ENCODE results near the gene UQCC5. TPM values are rescaled to one million over a fixed set of nuclear protein-coding genes. Genes with fewer than 3 reads are reported as not detected.

Gene UQCC5
- total and polyA plus RNA-seq, 2 experiments from 2014 or later, result 0.32 to 64.2 TPM

- TF ChIP-seq EZH2 (IDR thresholded peaks at IDR 0.05; ENCODE audit: insufficient read depth, poor library complexity, severe bottlenecking) (no peak), EZH2phosphoT487 (IDR thresholded peaks at IDR 0.05; ENCODE audit: insufficient read depth, low read depth) (no peak)
- H2AFZ ChIP-seq, result no peak overlapping the region
- H3K4me3 ChIP-seq, result no peak overlapping the region
- H3K36me3 ChIP-seq (ENCODE audit: low read depth), result peaks cover 19% of the 10 kb centered on the region
- 56 to 66% methylated on average over 6 of the region's 6 CpGs for WGBS, 2 experiments (ENCODE audit: low coverage in 1 of 2, low lambda C conversion rate in 2 of 2, missing lambda C conversion rate in 2 of 2)
- no peaks in the 10 kb centered on the region for H3K9me3 ChIP-seq (ENCODE audit: low read depth)
- peaks cover 24% of the 10 kb centered on the region; the same call in 1 of the 2 replicates for H3F3A ChIP-seq (ENCODE audit: insufficient read depth)
- H3K9me2 ChIP-seq (ENCODE audit: insufficient read depth), result no peaks in the 10 kb centered on the region
- H3K9ac ChIP-seq, result no peak overlapping the region
- H3K4me1 ChIP-seq (ENCODE audit: insufficient read depth), result peaks cover 13% of the 10 kb centered on the region
- in situ Hi-C loops (cut with MboI), result no loop called here
- no peaks in the 10 kb centered on the region for H3K27me3 ChIP-seq (replicated peaks; ENCODE audit: insufficient read depth)
- H3K4me2 ChIP-seq (ENCODE audit: unreplicated experiment), result no peak overlapping the region
- no peak for DNase-seq
- no peak overlapping the region for H3K27ac ChIP-seq
- H4K20me1 ChIP-seq (ENCODE audit: insufficient read depth), result no peaks in the 10 kb centered on the region
- no peaks in the 10 kb centered on the region for H3K79me2 ChIP-seq (ENCODE audit: insufficient read depth)
Observed at GRCh38 chr3:52572221-52572620, 35.8 kb downstream of the UQCC5 start.

GRCh38 chr3:52574056-52574965, 37.9 kb downstream of the UQCC5 start:
- Histone ChIP-seq H3K27me3 (replicated peaks; ENCODE audit: insufficient read depth) (no peaks in the 10 kb centered on the region), H3K9ac (no peak overlapping the region), H3K4me3 (no peak overlapping the region), H3K9me3 (ENCODE audit: low read depth) (no peaks in the 10 kb centered on the region), H3K9me2 (ENCODE audit: insufficient read depth) (no peaks in the 10 kb centered on the region), H3F3A (ENCODE audit: insufficient read depth) (peaks cover 24% of the 10 kb centered on the region; the same call in 1 of the 2 replicates), H3K27ac (no peak overlapping the region), H4K20me1 (ENCODE audit: insufficient read depth) (no peaks in the 10 kb centered on the region), H3K4me1 (ENCODE audit: insufficient read depth) (peaks cover 12% of the 10 kb centered on the region), H3K36me3 (ENCODE audit: low read depth) (peaks cover 33% of the 10 kb centered on the region), H3K79me2 (ENCODE audit: insufficient read depth) (no peaks in the 10 kb centered on the region), H2AFZ (no peak overlapping the region), H3K4me2 (ENCODE audit: unreplicated experiment) (no peak overlapping the region)
- TF ChIP-seq EZH2 (IDR thresholded peaks at IDR 0.05; ENCODE audit: insufficient read depth, poor library complexity, severe bottlenecking), result no peak
- no peak for TF ChIP-seq EZH2phosphoT487 (IDR thresholded peaks at IDR 0.05; ENCODE audit: insufficient read depth, low read depth)
- DNase-seq, result no peak
- in situ Hi-C loops (cut with MboI), result no loop called here
- 94 to 97% methylated on average over 6 of the region's 6 CpGs for WGBS, 2 experiments (ENCODE audit: low coverage in 1 of 2, low lambda C conversion rate in 2 of 2, missing lambda C conversion rate in 2 of 2)

Small RNAs within 50 kb of the gene (small RNA-seq; reads per million reads assigned to genes)
- gene RNU6-856P (ENCODE audit: low read depth, low replicate concordance) (not detected), gene RNU6ATAC16P (ENCODE audit: low read depth, low replicate concordance) (not detected)

Other genes with a start within 250 kb of the UQCC5 start
- gene GLYCTK, start 248.8 kb upstream of the UQCC5 start, total RNA-seq (2014; rRNA removed; shearing (Covaris generic)), result 4.9 and 10.0 TPM in 2 replicates
- 2.5 and 2.7 TPM in 2 replicates for gene GLYCTK, start 248.8 kb upstream of the UQCC5 start, polyA plus RNA-seq (2016; fragmentation: Nextera tagmentation; extraction: Ambion mirVana)
- 4.0 and 7.0 TPM in 2 replicates for gene DNAH1, start 220.3 kb upstream of the UQCC5 start, total RNA-seq (2014; rRNA removed; shearing (Covaris generic))
- gene DNAH1, start 220.3 kb upstream of the UQCC5 start, polyA plus RNA-seq (2016; fragmentation: Nextera tagmentation; extraction: Ambion mirVana), result 0.81 and 0.89 TPM in 2 replicates
- gene BAP1, start 126.6 kb upstream of the UQCC5 start, total RNA-seq (2014; rRNA removed; shearing (Covaris generic)), result 55.4 and 59.8 TPM in 2 replicates
- 16.3 and 19.4 TPM in 2 replicates for gene BAP1, start 126.6 kb upstream of the UQCC5 start, polyA plus RNA-seq (2016; fragmentation: Nextera tagmentation; extraction: Ambion mirVana)
- 5.3 and 5.4 TPM in 2 replicates for gene PHF7, start 125.9 kb upstream of the UQCC5 start, total RNA-seq (2014; rRNA removed; shearing (Covaris generic))
- gene PHF7, start 125.9 kb upstream of the UQCC5 start, polyA plus RNA-seq (2016; fragmentation: Nextera tagmentation; extraction: Ambion mirVana), result 4.7 and 5.6 TPM in 2 replicates
- gene SEMA3G, start 91.5 kb upstream of the UQCC5 start, total RNA-seq (2014; rRNA removed; shearing (Covaris generic)), result not detected in 2 replicates
- 0.06 and 0.21 TPM in 2 replicates for gene SEMA3G, start 91.5 kb upstream of the UQCC5 start, polyA plus RNA-seq (2016; fragmentation: Nextera tagmentation; extraction: Ambion mirVana)
- not detected in 2 replicates for gene TNNC1, start 82.6 kb upstream of the UQCC5 start, total RNA-seq (2014; rRNA removed; shearing (Covaris generic))
- 0.38 TPM in 1 of 2 replicates, not detected in the other for gene TNNC1, start 82.6 kb upstream of the UQCC5 start, polyA plus RNA-seq (2016; fragmentation: Nextera tagmentation; extraction: Ambion mirVana)
- gene NISCH, start 81.0 kb upstream of the UQCC5 start, total RNA-seq (2014; rRNA removed; shearing (Covaris generic)), result 53.7 and 70.4 TPM in 2 replicates
- gene NISCH, start 81.0 kb upstream of the UQCC5 start, polyA plus RNA-seq (2016; fragmentation: Nextera tagmentation; extraction: Ambion mirVana), result 31.8 and 32.8 TPM in 2 replicates
- gene STAB1, start 41.3 kb upstream of the UQCC5 start, total RNA-seq (2014; rRNA removed; shearing (Covaris generic)), result under 0.01 TPM in 1 of 2 replicates, not detected in the other
- not detected in 2 replicates for gene STAB1, start 41.3 kb upstream of the UQCC5 start, polyA plus RNA-seq (2016; fragmentation: Nextera tagmentation; extraction: Ambion mirVana)
- gene NT5DC2, start 2.7 kb upstream of the UQCC5 start, total RNA-seq (2014; rRNA removed; shearing (Covaris generic)), result 111 and 134 TPM in 2 replicates
- gene NT5DC2, start 2.7 kb upstream of the UQCC5 start, polyA plus RNA-seq (2016; fragmentation: Nextera tagmentation; extraction: Ambion mirVana), result 49.9 and 51.1 TPM in 2 replicates
- 30.1 and 42.6 TPM in 2 replicates for gene PBRM1, start 149.3 kb downstream of the UQCC5 start, total RNA-seq (2014; rRNA removed; shearing (Covaris generic))
- 53.5 and 60.3 TPM in 2 replicates for gene PBRM1, start 149.3 kb downstream of the UQCC5 start, polyA plus RNA-seq (2016; fragmentation: Nextera tagmentation; extraction: Ambion mirVana)
- 90.2 and 98.8 TPM in 2 replicates for gene GNL3, start 149.4 kb downstream of the UQCC5 start, total RNA-seq (2014; rRNA removed; shearing (Covaris generic))
- 95.3 and 108 TPM in 2 replicates for gene GNL3, start 149.4 kb downstream of the UQCC5 start, polyA plus RNA-seq (2016; fragmentation: Nextera tagmentation; extraction: Ambion mirVana)
- 148 and 151 TPM in 2 replicates for gene GLT8D1, start 169.2 kb downstream of the UQCC5 start, total RNA-seq (2014; rRNA removed; shearing (Covaris generic))
- 140 and 149 TPM in 2 replicates for gene GLT8D1, start 169.2 kb downstream of the UQCC5 start, polyA plus RNA-seq (2016; fragmentation: Nextera tagmentation; extraction: Ambion mirVana)
- gene SPCS1, start 169.5 kb downstream of the UQCC5 start, total RNA-seq (2014; rRNA removed; shearing (Covaris generic)), result 184 and 271 TPM in 2 replicates
- gene SPCS1, start 169.5 kb downstream of the UQCC5 start, polyA plus RNA-seq (2016; fragmentation: Nextera tagmentation; extraction: Ambion mirVana), result 366 and 369 TPM in 2 replicates
- gene NEK4, start 234.3 kb downstream of the UQCC5 start, total RNA-seq (2014; rRNA removed; shearing (Covaris generic)), result 15.8 and 17.6 TPM in 2 replicates
- 8.4 and 8.7 TPM in 2 replicates for gene NEK4, start 234.3 kb downstream of the UQCC5 start, polyA plus RNA-seq (2016; fragmentation: Nextera tagmentation; extraction: Ambion mirVana)
- gene ITIH1, start 241.0 kb downstream of the UQCC5 start, total RNA-seq (2014; rRNA removed; shearing (Covaris generic)), result not detected in 2 replicates
- gene ITIH1, start 241.0 kb downstream of the UQCC5 start, polyA plus RNA-seq (2016; fragmentation: Nextera tagmentation; extraction: Ambion mirVana), result not detected in 2 replicates